GM12878 (cell line): ENCODE results near the gene DSTYK. TPM values are rescaled to one million over a fixed set of nuclear protein-coding genes. Genes with fewer than 3 reads are reported as not detected.

Experiments used
- EGR1 ChIP-seq, 2 experiments: IDR thresholded peaks; 1 replicate in 1 of 2; 2 replicates in 1 of 2; pipeline ENCODE4 v1.6.1; 2011 to 2012; ENCODE audit warnings: low read depth in 2 of 2, low read length in 2 of 2, borderline replicate concordance in 1 of 2, mild to moderate bottlenecking in 1 of 2, moderate library complexity in 1 of 2
- FOS ChIP-seq: IDR thresholded peaks from 3 replicates; pipeline ENCODE4 v1.6.1; 2011; ENCODE audit warnings: borderline replicate concordance; ENCODE audit not compliant: insufficient read length; ENCODE audit errors: extremely low read depth
- HDAC2 ChIP-seq: fragments of 200-600 bp; sonication (generic); IDR thresholded peaks from 2 replicates; pipeline ENCODE4 v1.6.1; 2017
- LARP7 ChIP-seq: fragments of 450-650 bp; IDR thresholded peaks from 2 replicates; pipeline ENCODE4 v1.6.1; 2017; ENCODE audit warnings: mild to moderate bottlenecking
- NFXL1 ChIP-seq: fragments of 450-650 bp; IDR thresholded peaks from 2 replicates; pipeline ENCODE4 v1.6.1; 2017; ENCODE audit warnings: antibody characterized with exemption, mild to moderate bottlenecking, borderline replicate concordance
- RAD51 ChIP-seq: fragments of 450-650 bp; IDR thresholded peaks from 2 replicates; pipeline ENCODE4 v1.6.1; 2016; ENCODE audit warnings: moderate library complexity, mild to moderate bottlenecking, inconsistent platforms
- SMC3 ChIP-seq: IDR thresholded peaks from 2 replicates; pipeline ENCODE4 v1.6.1; 2011; ENCODE audit warnings: low read length, improper control_type of control experiment, borderline replicate concordance
- SUZ12 ChIP-seq: fragments of 200-600 bp; sonication (generic); IDR thresholded peaks from one replicate; pipeline ENCODE4 v1.6.1; 2018; ENCODE audit warnings: antibody characterized with exemption, mild to moderate bottlenecking; ENCODE audit not compliant: unreplicated experiment
- ZNF384 ChIP-seq: IDR thresholded peaks from 2 replicates; pipeline ENCODE4 v1.6.1; 2012; ENCODE audit warnings: low read depth, mild to moderate bottlenecking, low read length, improper control_type of control experiment, borderline replicate concordance
- polyA plus RNA-seq, 11 experiments: library from polyadenylated mRNA; depleted of rRNA in 4 of 11; unstranded in 6 of 11; stranded (reverse) in 5 of 11; fragments of >200 nt; fragmentation: Nextera tagmentation in 4 of 11; fragmentation: Illumina TruSeq in 1 of 11; extraction: Ambion mirVana in 4 of 11; extraction: Trizol in 1 of 11; gene quantifications; 1 replicate in 1 of 11; 2 replicates in 10 of 11; pipeline versions ENCODE4 v1.2.1 to v1.2.3, GENCODE V29; 2011 to 2016; ENCODE audit warnings: inconsistent platforms in 2 of 11, missing spikeins in 2 of 11, low read depth in 1 of 11
- total RNA-seq, 4 experiments: library from RNA; depleted of rRNA in 3 of 4; stranded (reverse); fragments of >200 nt in 3 of 4; fragmentation: Illumina TruSeq in 1 of 4; extraction: Trizol in 1 of 4; gene quantifications; 2 replicates each; pipeline versions ENCODE4 v1.2.1 to v1.2.3, GENCODE V29; 2013 to 2021
- TF ChIP-seq, protein P1 (sequence below), 3 experiments: IDR thresholded peaks in 2 of 3; conservative IDR thresholded peaks in 1 of 3; 2 replicates each; pipeline ENCODE4 v1.5.1; 2011; ENCODE audit warnings: low read depth in 3 of 3, low read length in 3 of 3, mild to moderate bottlenecking in 3 of 3, control low read depth in 2 of 3, moderate library complexity in 2 of 3, inconsistent platforms in 1 of 3, mixed read lengths in 1 of 3; ENCODE audit not compliant: control insufficient read depth in 2 of 3, insufficient read depth in 1 of 3; ENCODE audit errors: extremely low read depth in 1 of 3
- TF ChIP-seq, protein P2 (sequence below): fragments of 450-650 bp; formaldehyde crosslinking; IDR thresholded peaks from 2 replicates; pipeline ENCODE4 v1.4.0; 2020; ENCODE audit warnings: mild to moderate bottlenecking, moderate library complexity
- TF ChIP-seq, protein P3 (sequence below): fragments of 450-650 bp; IDR thresholded peaks from 2 replicates; pipeline ENCODE4 v1.6.1; 2017; ENCODE audit warnings: mild to moderate bottlenecking, moderate library complexity
- TF ChIP-seq, protein P4 (sequence below): fragments of 450-650 bp; IDR thresholded peaks from 2 replicates; pipeline ENCODE4 v1.6.1; 2016; ENCODE audit warnings: mild to moderate bottlenecking
- TF ChIP-seq, protein P5 (sequence below): fragments of 450-650 bp; IDR thresholded peaks from 2 replicates; pipeline ENCODE4 v1.6.1; 2017; ENCODE audit warnings: mild to moderate bottlenecking, moderate library complexity

The DSTYK gene
- total and polyA plus RNA-seq, 10 of the 15 experiments (the other 5 are each of a cell fraction or from before 2014, with no cell fraction given) = 2.7 to 5.5 (median 3.6) TPM

DNA sequence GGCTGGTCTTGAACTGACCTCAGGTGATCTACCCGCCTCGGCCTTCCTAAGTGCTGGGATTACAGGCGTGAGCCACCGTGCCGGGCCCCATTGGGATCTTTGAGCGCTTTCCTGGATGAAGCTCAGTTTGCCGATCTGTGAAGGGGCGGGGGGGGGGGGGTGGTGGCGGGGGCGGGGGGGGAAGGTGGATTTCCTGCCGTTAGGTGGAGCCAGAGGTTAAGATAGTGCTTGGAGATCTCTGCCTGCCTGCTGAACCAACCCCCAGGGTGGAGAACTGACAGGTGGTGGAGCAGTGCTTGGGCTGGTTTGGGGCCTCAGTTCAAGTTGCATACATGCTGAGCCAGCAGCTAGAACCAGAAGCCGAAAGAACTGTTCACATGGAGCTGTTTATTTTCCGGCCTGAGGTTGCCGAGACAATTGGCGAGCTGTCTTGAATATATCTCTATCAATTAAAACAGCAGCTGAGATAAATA lies 17.9 kb upstream of the DSTYK start (continued):
- TF ChIP-seq, protein P1, sequence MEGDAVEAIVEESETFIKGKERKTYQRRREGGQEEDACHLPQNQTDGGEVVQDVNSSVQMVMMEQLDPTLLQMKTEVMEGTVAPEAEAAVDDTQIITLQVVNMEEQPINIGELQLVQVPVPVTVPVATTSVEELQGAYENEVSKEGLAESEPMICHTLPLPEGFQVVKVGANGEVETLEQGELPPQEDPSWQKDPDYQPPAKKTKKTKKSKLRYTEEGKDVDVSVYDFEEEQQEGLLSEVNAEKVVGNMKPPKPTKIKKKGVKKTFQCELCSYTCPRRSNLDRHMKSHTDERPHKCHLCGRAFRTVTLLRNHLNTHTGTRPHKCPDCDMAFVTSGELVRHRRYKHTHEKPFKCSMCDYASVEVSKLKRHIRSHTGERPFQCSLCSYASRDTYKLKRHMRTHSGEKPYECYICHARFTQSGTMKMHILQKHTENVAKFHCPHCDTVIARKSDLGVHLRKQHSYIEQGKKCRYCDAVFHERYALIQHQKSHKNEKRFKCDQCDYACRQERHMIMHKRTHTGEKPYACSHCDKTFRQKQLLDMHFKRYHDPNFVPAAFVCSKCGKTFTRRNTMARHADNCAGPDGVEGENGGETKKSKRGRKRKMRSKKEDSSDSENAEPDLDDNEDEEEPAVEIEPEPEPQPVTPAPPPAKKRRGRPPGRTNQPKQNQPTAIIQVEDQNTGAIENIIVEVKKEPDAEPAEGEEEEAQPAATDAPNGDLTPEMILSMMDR (IDR thresholded peaks at IDR 0.05 in 2 of 3, conservative IDR thresholded peaks at IDR 0.05 in 1 of 3; ENCODE audit: control insufficient read depth in 2 of 3, extremely low read depth in 1 of 3, insufficient read depth in 1 of 3, low read depth in 3 of 3, low read length in 3 of 3) = peak in 2 of 3 experiments; percentile 51 to 62; a peak in 4 of 6 replicates
- TF ChIP-seq HDAC2 (no peak), EGR1 (IDR thresholded peaks at IDR 0.05; ENCODE audit: borderline replicate concordance in 1 of 2, low read depth in 2 of 2, low read length in 2 of 2) (peak in 1 of 2 experiments; percentile 79; a peak in 1 of 3 replicates), SUZ12 (no peak), NFXL1 (no peak), RAD51 (no peak), SMC3 (peak; percentile 49; the same call in 1 of the 2 replicates), ZNF384 (no peak), LARP7 (no peak), FOS (no peak)
- TF ChIP-seq, protein P2, sequence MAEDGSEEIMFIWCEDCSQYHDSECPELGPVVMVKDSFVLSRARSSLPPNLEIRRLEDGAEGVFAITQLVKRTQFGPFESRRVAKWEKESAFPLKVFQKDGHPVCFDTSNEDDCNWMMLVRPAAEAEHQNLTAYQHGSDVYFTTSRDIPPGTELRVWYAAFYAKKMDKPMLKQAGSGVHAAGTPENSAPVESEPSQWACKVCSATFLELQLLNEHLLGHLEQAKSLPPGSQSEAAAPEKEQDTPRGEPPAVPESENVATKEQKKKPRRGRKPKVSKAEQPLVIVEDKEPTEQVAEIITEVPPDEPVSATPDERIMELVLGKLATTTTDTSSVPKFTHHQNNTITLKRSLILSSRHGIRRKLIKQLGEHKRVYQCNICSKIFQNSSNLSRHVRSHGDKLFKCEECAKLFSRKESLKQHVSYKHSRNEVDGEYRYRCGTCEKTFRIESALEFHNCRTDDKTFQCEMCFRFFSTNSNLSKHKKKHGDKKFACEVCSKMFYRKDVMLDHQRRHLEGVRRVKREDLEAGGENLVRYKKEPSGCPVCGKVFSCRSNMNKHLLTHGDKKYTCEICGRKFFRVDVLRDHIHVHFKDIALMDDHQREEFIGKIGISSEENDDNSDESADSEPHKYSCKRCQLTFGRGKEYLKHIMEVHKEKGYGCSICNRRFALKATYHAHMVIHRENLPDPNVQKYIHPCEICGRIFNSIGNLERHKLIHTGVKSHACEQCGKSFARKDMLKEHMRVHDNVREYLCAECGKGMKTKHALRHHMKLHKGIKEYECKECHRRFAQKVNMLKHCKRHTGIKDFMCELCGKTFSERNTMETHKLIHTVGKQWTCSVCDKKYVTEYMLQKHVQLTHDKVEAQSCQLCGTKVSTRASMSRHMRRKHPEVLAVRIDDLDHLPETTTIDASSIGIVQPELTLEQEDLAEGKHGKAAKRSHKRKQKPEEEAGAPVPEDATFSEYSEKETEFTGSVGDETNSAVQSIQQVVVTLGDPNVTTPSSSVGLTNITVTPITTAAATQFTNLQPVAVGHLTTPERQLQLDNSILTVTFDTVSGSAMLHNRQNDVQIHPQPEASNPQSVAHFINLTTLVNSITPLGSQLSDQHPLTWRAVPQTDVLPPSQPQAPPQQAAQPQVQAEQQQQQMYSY (CRISPR knock-in tag) = no peak
- TF ChIP-seq, protein P3, sequence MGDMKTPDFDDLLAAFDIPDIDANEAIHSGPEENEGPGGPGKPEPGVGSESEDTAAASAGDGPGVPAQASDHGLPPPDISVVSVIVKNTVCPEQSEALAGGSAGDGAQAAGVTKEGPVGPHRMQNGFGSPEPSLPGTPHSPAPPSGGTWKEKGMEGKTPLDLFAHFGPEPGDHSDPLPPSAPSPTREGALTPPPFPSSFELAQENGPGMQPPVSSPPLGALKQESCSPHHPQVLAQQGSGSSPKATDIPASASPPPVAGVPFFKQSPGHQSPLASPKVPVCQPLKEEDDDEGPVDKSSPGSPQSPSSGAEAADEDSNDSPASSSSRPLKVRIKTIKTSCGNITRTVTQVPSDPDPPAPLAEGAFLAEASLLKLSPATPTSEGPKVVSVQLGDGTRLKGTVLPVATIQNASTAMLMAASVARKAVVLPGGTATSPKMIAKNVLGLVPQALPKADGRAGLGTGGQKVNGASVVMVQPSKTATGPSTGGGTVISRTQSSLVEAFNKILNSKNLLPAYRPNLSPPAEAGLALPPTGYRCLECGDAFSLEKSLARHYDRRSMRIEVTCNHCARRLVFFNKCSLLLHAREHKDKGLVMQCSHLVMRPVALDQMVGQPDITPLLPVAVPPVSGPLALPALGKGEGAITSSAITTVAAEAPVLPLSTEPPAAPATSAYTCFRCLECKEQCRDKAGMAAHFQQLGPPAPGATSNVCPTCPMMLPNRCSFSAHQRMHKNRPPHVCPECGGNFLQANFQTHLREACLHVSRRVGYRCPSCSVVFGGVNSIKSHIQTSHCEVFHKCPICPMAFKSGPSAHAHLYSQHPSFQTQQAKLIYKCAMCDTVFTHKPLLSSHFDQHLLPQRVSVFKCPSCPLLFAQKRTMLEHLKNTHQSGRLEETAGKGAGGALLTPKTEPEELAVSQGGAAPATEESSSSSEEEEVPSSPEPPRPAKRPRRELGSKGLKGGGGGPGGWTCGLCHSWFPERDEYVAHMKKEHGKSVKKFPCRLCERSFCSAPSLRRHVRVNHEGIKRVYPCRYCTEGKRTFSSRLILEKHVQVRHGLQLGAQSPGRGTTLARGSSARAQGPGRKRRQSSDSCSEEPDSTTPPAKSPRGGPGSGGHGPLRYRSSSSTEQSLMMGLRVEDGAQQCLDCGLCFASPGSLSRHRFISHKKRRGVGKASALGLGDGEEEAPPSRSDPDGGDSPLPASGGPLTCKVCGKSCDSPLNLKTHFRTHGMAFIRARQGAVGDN = no peak
- TF ChIP-seq, protein P4, sequence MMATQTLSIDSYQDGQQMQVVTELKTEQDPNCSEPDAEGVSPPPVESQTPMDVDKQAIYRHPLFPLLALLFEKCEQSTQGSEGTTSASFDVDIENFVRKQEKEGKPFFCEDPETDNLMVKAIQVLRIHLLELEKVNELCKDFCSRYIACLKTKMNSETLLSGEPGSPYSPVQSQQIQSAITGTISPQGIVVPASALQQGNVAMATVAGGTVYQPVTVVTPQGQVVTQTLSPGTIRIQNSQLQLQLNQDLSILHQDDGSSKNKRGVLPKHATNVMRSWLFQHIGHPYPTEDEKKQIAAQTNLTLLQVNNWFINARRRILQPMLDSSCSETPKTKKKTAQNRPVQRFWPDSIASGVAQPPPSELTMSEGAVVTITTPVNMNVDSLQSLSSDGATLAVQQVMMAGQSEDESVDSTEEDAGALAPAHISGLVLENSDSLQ = 0 out of 2 replicates have a peak, but pooled peaks have one; percentile 37
- TF ChIP-seq, protein P5, sequence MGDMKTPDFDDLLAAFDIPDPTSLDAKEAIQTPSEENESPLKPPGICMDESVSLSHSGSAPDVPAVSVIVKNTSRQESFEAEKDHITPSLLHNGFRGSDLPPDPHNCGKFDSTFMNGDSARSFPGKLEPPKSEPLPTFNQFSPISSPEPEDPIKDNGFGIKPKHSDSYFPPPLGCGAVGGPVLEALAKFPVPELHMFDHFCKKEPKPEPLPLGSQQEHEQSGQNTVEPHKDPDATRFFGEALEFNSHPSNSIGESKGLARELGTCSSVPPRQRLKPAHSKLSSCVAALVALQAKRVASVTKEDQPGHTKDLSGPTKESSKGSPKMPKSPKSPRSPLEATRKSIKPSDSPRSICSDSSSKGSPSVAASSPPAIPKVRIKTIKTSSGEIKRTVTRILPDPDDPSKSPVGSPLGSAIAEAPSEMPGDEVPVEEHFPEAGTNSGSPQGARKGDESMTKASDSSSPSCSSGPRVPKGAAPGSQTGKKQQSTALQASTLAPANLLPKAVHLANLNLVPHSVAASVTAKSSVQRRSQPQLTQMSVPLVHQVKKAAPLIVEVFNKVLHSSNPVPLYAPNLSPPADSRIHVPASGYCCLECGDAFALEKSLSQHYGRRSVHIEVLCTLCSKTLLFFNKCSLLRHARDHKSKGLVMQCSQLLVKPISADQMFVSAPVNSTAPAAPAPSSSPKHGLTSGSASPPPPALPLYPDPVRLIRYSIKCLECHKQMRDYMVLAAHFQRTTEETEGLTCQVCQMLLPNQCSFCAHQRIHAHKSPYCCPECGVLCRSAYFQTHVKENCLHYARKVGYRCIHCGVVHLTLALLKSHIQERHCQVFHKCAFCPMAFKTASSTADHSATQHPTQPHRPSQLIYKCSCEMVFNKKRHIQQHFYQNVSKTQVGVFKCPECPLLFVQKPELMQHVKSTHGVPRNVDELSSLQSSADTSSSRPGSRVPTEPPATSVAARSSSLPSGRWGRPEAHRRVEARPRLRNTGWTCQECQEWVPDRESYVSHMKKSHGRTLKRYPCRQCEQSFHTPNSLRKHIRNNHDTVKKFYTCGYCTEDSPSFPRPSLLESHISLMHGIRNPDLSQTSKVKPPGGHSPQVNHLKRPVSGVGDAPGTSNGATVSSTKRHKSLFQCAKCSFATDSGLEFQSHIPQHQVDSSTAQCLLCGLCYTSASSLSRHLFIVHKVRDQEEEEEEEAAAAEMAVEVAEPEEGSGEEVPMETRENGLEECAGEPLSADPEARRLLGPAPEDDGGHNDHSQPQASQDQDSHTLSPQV = no peak
